Neural crest cell (in vitro differentiated cells): ENCODE results near the gene COL8A2. TPM values are rescaled to one million over a fixed set of nuclear protein-coding genes. Genes with fewer than 3 reads are reported as not detected.

Source experiments
- DNase-seq: peaks from one replicate; pipeline ENCODE4 v3.0.0; 2021; ENCODE audit warnings: low read depth, mixed read lengths, low spot score
- H3K27ac Mint-ChIP-seq: one replicate; pipeline ENCODE4 v1.8.0; 2021; ENCODE audit warnings: mild to moderate bottlenecking, mixed read lengths; ENCODE audit not compliant: unreplicated experiment
- H3K27me3 Mint-ChIP-seq: 2 replicates; pipeline ENCODE4 v1.8.0; 2021; ENCODE audit warnings: low read depth, mild to moderate bottlenecking, mixed read lengths
- H3K36me3 Mint-ChIP-seq: 2 replicates; pipeline ENCODE4 v1.8.0; 2021; ENCODE audit warnings: low read depth, mild to moderate bottlenecking, mixed read lengths
- H3K4me1 Mint-ChIP-seq: 2 replicates; pipeline ENCODE4 v1.8.0; 2021; ENCODE audit warnings: mixed read lengths
- H3K4me3 Mint-ChIP-seq: one replicate; pipeline ENCODE4 v1.8.0; 2021; ENCODE audit warnings: mild to moderate bottlenecking, mixed read lengths
- H3K9me3 Mint-ChIP-seq: 2 replicates; pipeline ENCODE4 v1.8.0; 2021; ENCODE audit warnings: mixed read lengths
- CTCF ChIP-seq: fragments of 200-600 bp; sonication (generic); conservative IDR thresholded peaks from 2 replicates; pipeline ENCODE4 v1.5.0; 2021; ENCODE audit warnings: antibody characterized with exemption, mild to moderate bottlenecking
- total RNA-seq: library from RNA; stranded (reverse); gene quantifications from 2 replicates; pipeline ENCODE4 v1.2.1, GENCODE V29; 2021

Gene COL8A2
- total RNA-seq, 1 donor from 2014 or later: 0.09 TPM

- Mint-ChIP-seq H3K36me3 (no peaks in the 10 kb centered on the region), H3K9me3 (no peaks in the 10 kb centered on the region), H3K4me1 (peaks cover 71% of the 10 kb centered on the region), H3K27ac (peak overlapping the region; percentile 97), H3K27me3 (no peaks in the 10 kb centered on the region), H3K4me3 (peak overlapping the region; percentile 95)
- DNase-seq: no peak
- no peak for TF ChIP-seq CTCF
Observed at GRCh38 chr1:36151134-36151844, 26.3 kb upstream of the COL8A2 start.

GRCh38 chr1:36150296-36151133 lies 25.5 kb upstream of the COL8A2 start:
- Mint-ChIP-seq H3K27ac (peak overlapping the region; percentile 97), H3K36me3 (no peaks in the 10 kb centered on the region), H3K27me3 (no peaks in the 10 kb centered on the region), H3K4me1 (peaks cover 71% of the 10 kb centered on the region), H3K9me3 (no peaks in the 10 kb centered on the region), H3K4me3 (peak overlapping the region; percentile 95)
- DNase-seq: peak; percentile 63
- TF ChIP-seq CTCF: no peak

- peak overlapping the region; percentile 37 for H3K27ac Mint-ChIP-seq
- H3K9me3 Mint-ChIP-seq: no peaks in the 10 kb centered on the region
- TF ChIP-seq CTCF: no peak
- no peaks in the 10 kb centered on the region for H3K27me3 Mint-ChIP-seq
- peak overlapping the region; percentile 95 for H3K4me3 Mint-ChIP-seq
- no peaks in the 10 kb centered on the region for H3K36me3 Mint-ChIP-seq
- peaks cover 65% of the 10 kb centered on the region for H3K4me1 Mint-ChIP-seq
- no peak for DNase-seq
Observed at GRCh38 chr1:36149973-36150295, 24.9 kb upstream of the COL8A2 start.

GRCh38 chr1:36149237-36149972 lies 24.4 kb upstream of the COL8A2 start, which contains the start of gene TRAPPC3:
TSS of gene TRAPPC3 (minus strand) at chr1:36149486. CDS start at chr1:36149378, 108 bp downstream.
- Mint-ChIP-seq H3K27me3 (no peaks in the 10 kb centered on the region), H3K9me3 (no peaks in the 10 kb centered on the region), H3K4me1 (peaks cover 60% of the 10 kb centered on the region), H3K27ac (peak within 1 kb of the TSS; percentile 88), H3K36me3 (no peaks in the 10 kb centered on the region), H3K4me3 (peak within 1 kb of the TSS; percentile 95)
- TF ChIP-seq CTCF: peak; percentile 97
- peak; percentile 99 for DNase-seq

- H3K4me3 Mint-ChIP-seq: peak overlapping the region; percentile 95
- H3K27me3 Mint-ChIP-seq: no peaks in the 10 kb centered on the region
- peaks cover 55% of the 10 kb centered on the region for H3K4me1 Mint-ChIP-seq
- no peaks in the 10 kb centered on the region for H3K36me3 Mint-ChIP-seq
- H3K27ac Mint-ChIP-seq: peak overlapping the region; percentile 88
- no peak for DNase-seq
- no peak for TF ChIP-seq CTCF
- no peaks in the 10 kb centered on the region for H3K9me3 Mint-ChIP-seq
Observed at GRCh38 chr1:36148821-36149236, 23.8 kb upstream of the COL8A2 start.
